Measurements from ENCODE around the gene STXBP6.

Gene STXBP6

DNA sequence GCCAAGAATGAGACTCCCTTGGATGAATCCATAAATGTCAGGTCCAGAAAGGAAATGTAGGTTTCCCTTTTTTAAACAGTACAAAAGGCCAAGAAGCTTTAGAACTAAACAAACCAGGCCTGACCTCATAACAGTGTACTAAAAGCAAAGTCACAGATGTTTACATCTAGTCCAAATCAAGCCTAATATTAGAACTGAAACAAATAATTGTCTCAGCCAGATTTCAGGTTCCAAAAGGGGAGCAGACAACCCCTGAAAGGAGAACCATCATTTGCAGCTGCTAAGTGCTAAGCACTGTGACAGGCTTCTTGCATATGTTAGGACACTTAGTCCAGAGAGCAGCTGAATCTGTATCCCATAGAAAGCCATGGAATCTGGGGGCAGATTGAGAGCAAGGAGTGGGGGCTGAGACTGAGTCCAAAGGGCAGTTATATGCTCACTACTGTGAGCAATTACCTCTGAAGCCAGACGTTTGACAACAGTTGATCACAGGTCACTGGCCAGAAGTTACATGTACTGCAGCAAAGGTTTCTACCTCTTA lies 90.1 kb downstream of the STXBP6 start:
- TF ChIP-seq TCF12 (IDR thresholded peaks at IDR 0.05; ENCODE audit: low read depth), result no peak

DNA sequence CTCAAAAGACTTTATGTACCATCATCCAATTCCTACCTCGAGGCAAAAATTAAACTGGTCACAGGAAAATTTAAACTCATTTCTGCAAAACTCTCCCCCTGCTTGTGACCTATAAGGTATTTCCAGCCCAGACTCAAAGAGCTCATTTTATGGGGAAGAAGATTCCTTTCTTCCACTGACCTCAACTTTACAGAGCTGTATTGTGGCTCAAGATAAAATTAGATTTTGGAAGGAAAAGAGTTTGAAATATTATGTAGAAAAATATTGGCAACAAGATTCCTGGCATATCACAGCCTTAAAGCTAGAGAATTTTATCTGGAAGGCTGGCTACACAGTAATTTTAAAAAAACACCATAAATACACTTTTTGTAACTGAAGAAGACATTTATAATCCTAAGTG lies 91.7 kb downstream of the STXBP6 start:
- TF ChIP-seq, protein P1, sequence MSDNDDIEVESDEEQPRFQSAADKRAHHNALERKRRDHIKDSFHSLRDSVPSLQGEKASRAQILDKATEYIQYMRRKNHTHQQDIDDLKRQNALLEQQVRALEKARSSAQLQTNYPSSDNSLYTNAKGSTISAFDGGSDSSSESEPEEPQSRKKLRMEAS (IDR thresholded peaks at IDR 0.05), result no peak
- TF ChIP-seq CREB1 (IDR thresholded peaks at IDR 0.05; ENCODE audit: low read depth) (no peak), YY1 (IDR thresholded peaks at IDR 0.05; ENCODE audit: low read depth) (no peak), EP300 (IDR thresholded peaks at IDR 0.05; ENCODE audit: borderline replicate concordance) (no peak), CEBPB (IDR thresholded peaks at IDR 0.05) (no peak), FOXM1 (IDR thresholded peaks at IDR 0.05; ENCODE audit: borderline replicate concordance, low read depth) (no peak), ZBTB7A (IDR thresholded peaks at IDR 0.05; ENCODE audit: low read depth) (no peak), RAD21 (IDR thresholded peaks at IDR 0.05; ENCODE audit: low read depth) (no peak), TEAD4 (IDR thresholded peaks at IDR 0.05) (no peak), EGR1 (IDR thresholded peaks at IDR 0.05) (no peak), TAF1 (IDR thresholded peaks at IDR 0.05; ENCODE audit: low read depth) (no peak), TCF12 (IDR thresholded peaks at IDR 0.05; ENCODE audit: low read depth) (no peak), NFIC (IDR thresholded peaks at IDR 0.05) (no peak)
- TF ChIP-seq, protein P2, sequence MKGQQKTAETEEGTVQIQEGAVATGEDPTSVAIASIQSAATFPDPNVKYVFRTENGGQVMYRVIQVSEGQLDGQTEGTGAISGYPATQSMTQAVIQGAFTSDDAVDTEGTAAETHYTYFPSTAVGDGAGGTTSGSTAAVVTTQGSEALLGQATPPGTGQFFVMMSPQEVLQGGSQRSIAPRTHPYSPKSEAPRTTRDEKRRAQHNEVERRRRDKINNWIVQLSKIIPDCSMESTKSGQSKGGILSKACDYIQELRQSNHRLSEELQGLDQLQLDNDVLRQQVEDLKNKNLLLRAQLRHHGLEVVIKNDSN (IDR thresholded peaks at IDR 0.05), result no peak
- TF ChIP-seq, protein P3, sequence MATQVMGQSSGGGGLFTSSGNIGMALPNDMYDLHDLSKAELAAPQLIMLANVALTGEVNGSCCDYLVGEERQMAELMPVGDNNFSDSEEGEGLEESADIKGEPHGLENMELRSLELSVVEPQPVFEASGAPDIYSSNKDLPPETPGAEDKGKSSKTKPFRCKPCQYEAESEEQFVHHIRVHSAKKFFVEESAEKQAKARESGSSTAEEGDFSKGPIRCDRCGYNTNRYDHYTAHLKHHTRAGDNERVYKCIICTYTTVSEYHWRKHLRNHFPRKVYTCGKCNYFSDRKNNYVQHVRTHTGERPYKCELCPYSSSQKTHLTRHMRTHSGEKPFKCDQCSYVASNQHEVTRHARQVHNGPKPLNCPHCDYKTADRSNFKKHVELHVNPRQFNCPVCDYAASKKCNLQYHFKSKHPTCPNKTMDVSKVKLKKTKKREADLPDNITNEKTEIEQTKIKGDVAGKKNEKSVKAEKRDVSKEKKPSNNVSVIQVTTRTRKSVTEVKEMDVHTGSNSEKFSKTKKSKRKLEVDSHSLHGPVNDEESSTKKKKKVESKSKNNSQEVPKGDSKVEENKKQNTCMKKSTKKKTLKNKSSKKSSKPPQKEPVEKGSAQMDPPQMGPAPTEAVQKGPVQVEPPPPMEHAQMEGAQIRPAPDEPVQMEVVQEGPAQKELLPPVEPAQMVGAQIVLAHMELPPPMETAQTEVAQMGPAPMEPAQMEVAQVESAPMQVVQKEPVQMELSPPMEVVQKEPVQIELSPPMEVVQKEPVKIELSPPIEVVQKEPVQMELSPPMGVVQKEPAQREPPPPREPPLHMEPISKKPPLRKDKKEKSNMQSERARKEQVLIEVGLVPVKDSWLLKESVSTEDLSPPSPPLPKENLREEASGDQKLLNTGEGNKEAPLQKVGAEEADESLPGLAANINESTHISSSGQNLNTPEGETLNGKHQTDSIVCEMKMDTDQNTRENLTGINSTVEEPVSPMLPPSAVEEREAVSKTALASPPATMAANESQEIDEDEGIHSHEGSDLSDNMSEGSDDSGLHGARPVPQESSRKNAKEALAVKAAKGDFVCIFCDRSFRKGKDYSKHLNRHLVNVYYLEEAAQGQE (IDR thresholded peaks at IDR 0.05; ENCODE audit: low read depth), result no peak

DNA sequence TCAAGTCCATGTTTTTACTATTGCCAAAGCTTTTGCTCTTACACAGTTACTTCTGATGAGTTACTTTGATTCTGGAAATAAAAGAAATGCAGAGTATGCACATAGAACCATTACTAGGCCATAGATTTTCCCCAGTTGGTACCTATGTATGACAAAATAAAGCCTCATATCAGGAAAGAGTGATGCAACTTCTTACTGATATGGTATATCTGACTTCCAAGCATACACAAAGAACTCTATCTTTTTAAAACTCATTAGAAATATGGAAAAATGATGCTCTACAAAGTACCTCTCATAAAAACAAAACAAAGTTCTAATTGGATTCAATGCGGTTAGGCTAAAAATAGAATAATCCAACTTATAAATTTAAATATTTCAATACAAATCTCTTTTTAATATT lies 92.1 kb downstream of the STXBP6 start:
- TF ChIP-seq RAD21 (IDR thresholded peaks at IDR 0.05; ENCODE audit: low read depth) (no peak), FOXM1 (IDR thresholded peaks at IDR 0.05; ENCODE audit: borderline replicate concordance, low read depth) (no peak), TAF1 (IDR thresholded peaks at IDR 0.05; ENCODE audit: low read depth) (no peak), CEBPB (IDR thresholded peaks at IDR 0.05) (no peak), EP300 (IDR thresholded peaks at IDR 0.05; ENCODE audit: borderline replicate concordance) (no peak), EGR1 (IDR thresholded peaks at IDR 0.05) (no peak), TCF12 (IDR thresholded peaks at IDR 0.05; ENCODE audit: low read depth) (no peak), ZBTB7A (IDR thresholded peaks at IDR 0.05; ENCODE audit: low read depth) (no peak), TEAD4 (IDR thresholded peaks at IDR 0.05) (no peak), NFIC (IDR thresholded peaks at IDR 0.05) (no peak), CREB1 (IDR thresholded peaks at IDR 0.05; ENCODE audit: low read depth) (no peak), YY1 (IDR thresholded peaks at IDR 0.05; ENCODE audit: low read depth) (no peak)
- TF ChIP-seq, protein P2 (IDR thresholded peaks at IDR 0.05), result no peak
- TF ChIP-seq, protein P1 (IDR thresholded peaks at IDR 0.05), result no peak
- TF ChIP-seq, protein P3 (IDR thresholded peaks at IDR 0.05; ENCODE audit: low read depth), result no peak

DNA sequence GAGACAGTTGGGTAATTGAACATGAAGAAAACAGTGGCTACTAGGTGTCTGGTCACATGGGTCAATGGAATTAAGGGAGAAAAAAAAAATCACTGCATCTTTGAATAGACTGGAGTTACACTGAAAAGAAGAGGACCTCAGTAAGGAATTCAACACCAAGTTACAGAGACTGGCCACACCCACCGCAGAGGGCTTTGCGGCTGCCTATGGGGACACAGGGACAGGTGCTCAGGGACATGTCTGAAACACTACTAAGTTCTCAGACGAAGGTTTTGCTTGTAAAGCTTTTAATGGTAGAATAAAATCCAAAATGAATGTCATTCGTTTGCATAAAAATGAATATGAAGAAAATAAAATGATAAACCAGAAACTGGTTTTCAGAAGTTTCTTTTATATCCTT lies 93.8 kb downstream of the STXBP6 start:
- TF ChIP-seq RAD21 (IDR thresholded peaks at IDR 0.05; ENCODE audit: low read depth) (no peak), FOXM1 (IDR thresholded peaks at IDR 0.05; ENCODE audit: borderline replicate concordance, low read depth) (no peak), ZBTB7A (IDR thresholded peaks at IDR 0.05; ENCODE audit: low read depth) (no peak), TAF1 (IDR thresholded peaks at IDR 0.05; ENCODE audit: low read depth) (no peak), TEAD4 (IDR thresholded peaks at IDR 0.05) (no peak), TCF12 (IDR thresholded peaks at IDR 0.05; ENCODE audit: low read depth) (no peak), YY1 (IDR thresholded peaks at IDR 0.05; ENCODE audit: low read depth) (no peak), NFIC (IDR thresholded peaks at IDR 0.05) (no peak), EGR1 (IDR thresholded peaks at IDR 0.05) (no peak), EP300 (IDR thresholded peaks at IDR 0.05; ENCODE audit: borderline replicate concordance) (no peak), CREB1 (IDR thresholded peaks at IDR 0.05; ENCODE audit: low read depth) (no peak), CEBPB (IDR thresholded peaks at IDR 0.05) (no peak)
- TF ChIP-seq, protein P1 (IDR thresholded peaks at IDR 0.05), result no peak
- TF ChIP-seq, protein P3 (IDR thresholded peaks at IDR 0.05; ENCODE audit: low read depth), result no peak
- TF ChIP-seq, protein P2 (IDR thresholded peaks at IDR 0.05), result no peak

All from Ishikawa (cell line).